ENCODE results near the gene POC5. TPM values are rescaled to one million over a fixed set of nuclear protein-coding genes. Genes with fewer than 3 reads are reported as not detected.

Gene POC5
- polyA plus RNA-seq, 2 of the 4 experiments (the other 2 are of a cell fraction): 12.7 to 26.2 TPM

GRCh38 chr5:75640826-75641225 lies 76.4 kb downstream of the POC5 start:
- DNase-seq (ENCODE audit: low read depth in 1 of 2, low spot score in 1 of 2) (no peak), ATAC-seq (no peak), FAIRE-seq (no peak)
- 84% methylated on average over 2 of the region's 2 CpGs for WGBS (ENCODE audit: missing lambda C conversion rate)
- H3K4me2 ChIP-seq: no peak overlapping the region
- H3K4me1 ChIP-seq: no peaks in the 10 kb centered on the region
- no peak overlapping the region for H3K27ac ChIP-seq
- POLR2A ChIA-PET: no interaction called here
- CTCF ChIA-PET: no interaction called here
- H3K9me3 ChIP-seq: no peaks in the 10 kb centered on the region
- no peak for TF ChIP-seq RAD21 (conservative IDR thresholded peaks at IDR 0.05 in 1 of 2, IDR thresholded peaks at IDR 0.05 in 1 of 2)
- no peak for TF ChIP-seq ESRRA (IDR thresholded peaks at IDR 0.05; ENCODE audit: borderline replicate concordance, low read length)
- no peak for TF ChIP-seq ELK1 (IDR thresholded peaks at IDR 0.05; ENCODE audit: low read depth, low read length)
- TF ChIP-seq CHD2 (IDR thresholded peaks at IDR 0.05; ENCODE audit: low read length, partially characterized antibody): no peak
- no peak for TF ChIP-seq EP300 (IDR thresholded peaks at IDR 0.05)
- no peak for TF ChIP-seq JUN (IDR thresholded peaks at IDR 0.05)
- no peak for TF ChIP-seq MYC (IDR thresholded peaks at IDR 0.05; ENCODE audit: borderline replicate concordance, low read length)
- no peak for TF ChIP-seq MAFK (IDR thresholded peaks at IDR 0.05; ENCODE audit: partially characterized antibody)
- H3K4me3 ChIP-seq: no peak overlapping the region

DNA sequence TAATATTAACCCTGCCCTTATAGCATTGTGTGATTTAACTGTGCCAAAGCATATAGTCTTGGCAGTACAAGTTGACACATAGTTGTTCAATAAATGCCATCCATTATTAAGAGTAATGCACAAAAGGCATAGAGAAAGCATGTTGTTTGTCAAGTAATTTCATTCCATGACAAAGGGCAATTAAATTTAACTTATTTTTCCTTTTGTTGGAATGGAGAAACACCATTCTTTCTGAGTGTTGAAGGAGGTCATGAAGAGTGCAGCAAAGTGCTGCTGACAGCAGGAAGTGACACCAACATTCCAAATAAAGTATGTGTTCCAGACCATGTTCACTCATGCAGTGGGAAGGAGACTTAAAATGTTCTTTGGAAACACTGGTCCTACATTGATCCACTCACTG lies 76.8 kb downstream of the POC5 start:
- ChIA-PET POLR2A (no interaction called here), CTCF (no interaction called here)
- TF ChIP-seq TP53 (CRISPR knock-in tag; IDR thresholded peaks at IDR 0.05) (no peak), EHF (CRISPR knock-in tag; IDR thresholded peaks at IDR 0.05) (no peak), MYC (IDR thresholded peaks at IDR 0.05; ENCODE audit: borderline replicate concordance, low read length) (no peak), CBX2 (IDR thresholded peaks at IDR 0.05; ENCODE audit: borderline replicate concordance, low read depth) (no peak)
- DNase-seq (ENCODE audit: low read depth in 1 of 2, low spot score in 1 of 2) (no peak), ATAC-seq (peak in 1 of 2 experiments; percentile 62; a peak in 3 of 6 replicates), FAIRE-seq (no peak)
- Histone ChIP-seq H3K4me3 (no peak overlapping the region), H3K4me2 (no peak overlapping the region), H3K4me1 (no peaks in the 10 kb centered on the region), H3K9me3 (no peaks in the 10 kb centered on the region), H3K27ac (no peak overlapping the region)

GRCh38 chr5:75639535-75640311 lies 77.5 kb downstream of the POC5 start:
- no peaks in the 10 kb centered on the region for H3K9me3 ChIP-seq
- no peak for ATAC-seq
- 10% methylated on average over 3 of the region's 3 CpGs for WGBS (ENCODE audit: missing lambda C conversion rate)
- no peak for FAIRE-seq
- no peak overlapping the region for H3K4me2 ChIP-seq
- ChIA-PET POLR2A (no interaction called here), CTCF (no interaction called here)
- TF ChIP-seq RARB (CRISPR knock-in tag; IDR thresholded peaks at IDR 0.05) (no peak), FOXS1 (CRISPR knock-in tag; IDR thresholded peaks at IDR 0.05) (no peak), RCOR1 (IDR thresholded peaks at IDR 0.05; ENCODE audit: low read depth, low read length) (no peak), CEBPB (IDR thresholded peaks at IDR 0.05) (no peak)
- TF ChIP-seq, protein P1, sequence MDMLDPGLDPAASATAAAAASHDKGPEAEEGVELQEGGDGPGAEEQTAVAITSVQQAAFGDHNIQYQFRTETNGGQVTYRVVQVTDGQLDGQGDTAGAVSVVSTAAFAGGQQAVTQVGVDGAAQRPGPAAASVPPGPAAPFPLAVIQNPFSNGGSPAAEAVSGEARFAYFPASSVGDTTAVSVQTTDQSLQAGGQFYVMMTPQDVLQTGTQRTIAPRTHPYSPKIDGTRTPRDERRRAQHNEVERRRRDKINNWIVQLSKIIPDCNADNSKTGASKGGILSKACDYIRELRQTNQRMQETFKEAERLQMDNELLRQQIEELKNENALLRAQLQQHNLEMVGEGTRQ (IDR thresholded peaks at IDR 0.05): no peak
- no peak for DNase-seq (ENCODE audit: low read depth in 1 of 2, low spot score in 1 of 2)
- H3K27ac ChIP-seq: no peak overlapping the region
- no peaks in the 10 kb centered on the region for H3K4me1 ChIP-seq
- H3K4me3 ChIP-seq: no peak overlapping the region

- no peaks in the 10 kb centered on the region for H3K4me1 ChIP-seq
- ChIA-PET CTCF (interaction anchor here (1.0 to 1.2 kb wide), 2 partner anchors 17 to 26 kb away, joined by 3 to 4 read pairs; no protein-coding TSS in a partner anchor), POLR2A (no interaction called here)
- H3K9me3 ChIP-seq: no peaks in the 10 kb centered on the region
- H3K4me3 ChIP-seq: no peak overlapping the region
- no peak overlapping the region for H3K4me2 ChIP-seq
- DNase-seq (ENCODE audit: low read depth in 1 of 2, low spot score in 1 of 2) (no peak), ATAC-seq (no peak), FAIRE-seq (no peak)
- 23% methylated on average over 1 of the region's 1 CpG for WGBS (ENCODE audit: missing lambda C conversion rate)
- no peak overlapping the region for H3K27ac ChIP-seq
- no peak for TF ChIP-seq ZSCAN20 (CRISPR knock-in tag; IDR thresholded peaks at IDR 0.05)
- TF ChIP-seq EP300 (IDR thresholded peaks at IDR 0.05): no peak
- no peak for TF ChIP-seq FOSB (CRISPR knock-in tag; IDR thresholded peaks at IDR 0.05)
- no peak for TF ChIP-seq HDAC2 (IDR thresholded peaks at IDR 0.05)
- TF ChIP-seq RARB (CRISPR knock-in tag; IDR thresholded peaks at IDR 0.05): no peak
- TF ChIP-seq, protein P2, sequence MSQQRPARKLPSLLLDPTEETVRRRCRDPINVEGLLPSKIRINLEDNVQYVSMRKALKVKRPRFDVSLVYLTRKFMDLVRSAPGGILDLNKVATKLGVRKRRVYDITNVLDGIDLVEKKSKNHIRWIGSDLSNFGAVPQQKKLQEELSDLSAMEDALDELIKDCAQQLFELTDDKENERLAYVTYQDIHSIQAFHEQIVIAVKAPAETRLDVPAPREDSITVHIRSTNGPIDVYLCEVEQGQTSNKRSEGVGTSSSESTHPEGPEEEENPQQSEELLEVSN (IDR thresholded peaks at IDR 0.05; ENCODE audit: borderline replicate concordance, low read depth): no peak
- no peak for TF ChIP-seq SREBF2 (IDR thresholded peaks at IDR 0.05)
These were observed 79.3 kb downstream of the POC5 start for GRCh38 chr5:75637949-75638348.
